Mesendoderm (in vitro differentiated cells): Measurements from ENCODE around the gene TDP1. TPM values are rescaled to one million over a fixed set of nuclear protein-coding genes. Genes with fewer than 3 reads are reported as not detected.

Experiments
- DNase-seq: peaks from one replicate; pipeline ENCODE4 v3.0.0; 2013
- H2AK5ac ChIP-seq: 2 replicates; pipeline ENCODE4 v1.6.1; 2013; ENCODE audit warnings: low read length, inconsistent platforms
- H2BK120ac ChIP-seq: 2 replicates; pipeline ENCODE4 v1.6.1; 2013; ENCODE audit warnings: low read depth, mild to moderate bottlenecking, low read length, moderate library complexity, mixed read lengths
- H2BK15ac ChIP-seq: replicated peaks from 2 replicates; pipeline ENCODE4 v1.6.1; 2013; ENCODE audit warnings: low read depth, mild to moderate bottlenecking, moderate library complexity
- H2BK5ac ChIP-seq: 2 replicates; pipeline ENCODE4 v1.6.1; 2013; ENCODE audit warnings: low read length, inconsistent platforms
- H3K18ac ChIP-seq: 2 replicates; pipeline ENCODE4 v1.6.1; 2013; ENCODE audit warnings: mild to moderate bottlenecking, low read length, mixed read lengths
- H3K23ac ChIP-seq: one replicate; pipeline ENCODE4 v1.6.1; 2013; ENCODE audit warnings: low read length
- H3K27ac ChIP-seq: 2 replicates; pipeline ENCODE4 v1.5.1; 2013; ENCODE audit warnings: low read depth, mild to moderate bottlenecking, inconsistent platforms, low read length, moderate library complexity
- H3K27me3 ChIP-seq: 2 replicates; pipeline ENCODE4 v1.6.1; 2013; ENCODE audit warnings: low read length, control low read depth, mild to moderate bottlenecking, inconsistent platforms; ENCODE audit not compliant: insufficient read depth, poor library complexity
- H3K36me3 ChIP-seq: 2 replicates; pipeline ENCODE4 v1.6.1; 2013; ENCODE audit warnings: low read length, inconsistent platforms; ENCODE audit not compliant: control insufficient read depth, insufficient read depth
- H3K4ac ChIP-seq: one replicate; pipeline ENCODE4 v1.6.1; 2013; ENCODE audit warnings: low read depth, mild to moderate bottlenecking, low read length, moderate library complexity
- H3K4me1 ChIP-seq: 2 replicates; pipeline ENCODE4 v1.6.1; 2013; ENCODE audit warnings: low read depth, low read length, inconsistent platforms; ENCODE audit not compliant: control insufficient read depth
- H3K4me2 ChIP-seq: 2 replicates; pipeline ENCODE4 v1.6.1; 2013; ENCODE audit warnings: low read length
- H3K4me3 ChIP-seq: 2 replicates; pipeline ENCODE4 v1.5.1; 2013; ENCODE audit warnings: mild to moderate bottlenecking, low read length
- H3K56ac ChIP-seq: one replicate; pipeline ENCODE4 v1.6.1; 2013; ENCODE audit warnings: low read length
- H3K79me1 ChIP-seq: 2 replicates; pipeline ENCODE4 v1.6.1; 2013; ENCODE audit warnings: low read length, inconsistent platforms
- H3K79me2 ChIP-seq: 2 replicates; pipeline ENCODE4 v1.6.1; 2013; ENCODE audit warnings: mild to moderate bottlenecking, low read length; ENCODE audit not compliant: control insufficient read depth, insufficient read depth
- H3K9ac ChIP-seq: 2 replicates; pipeline ENCODE4 v1.6.1; 2013; ENCODE audit warnings: low read length, inconsistent platforms
- H4K5ac ChIP-seq: one replicate; pipeline ENCODE4 v1.6.1; 2013; ENCODE audit warnings: low read length
- H4K8ac ChIP-seq: one replicate; pipeline ENCODE4 v1.6.1; 2013; ENCODE audit warnings: low read depth, mild to moderate bottlenecking, control low read depth, low read length, moderate library complexity
- WGBS: extraction: QIAGEN DNeasy Blood & Tissue Kit; methylation state at CpG from one replicate; pipeline ENCODE4 v1.1.7; 2013; ENCODE audit warnings: low lambda C conversion rate, missing lambda C conversion rate; ENCODE audit not compliant: insufficient coverage; ENCODE audit errors: extremely low coverage; 5-methylcytosine and 5-hydroxymethylcytosine counted together
- polyA plus RNA-seq, 2 experiments: library from polyadenylated mRNA; stranded (reverse); fragments of 200-250 nt; gene quantifications; one replicate each; pipeline ENCODE4 v1.2.3, GENCODE V29; 2013

Gene TDP1
- polyA plus RNA-seq (2013, experiment 1 of 2): 37.6 TPM
- 38.1 TPM for polyA plus RNA-seq (2013, experiment 2 of 2)

DNA sequence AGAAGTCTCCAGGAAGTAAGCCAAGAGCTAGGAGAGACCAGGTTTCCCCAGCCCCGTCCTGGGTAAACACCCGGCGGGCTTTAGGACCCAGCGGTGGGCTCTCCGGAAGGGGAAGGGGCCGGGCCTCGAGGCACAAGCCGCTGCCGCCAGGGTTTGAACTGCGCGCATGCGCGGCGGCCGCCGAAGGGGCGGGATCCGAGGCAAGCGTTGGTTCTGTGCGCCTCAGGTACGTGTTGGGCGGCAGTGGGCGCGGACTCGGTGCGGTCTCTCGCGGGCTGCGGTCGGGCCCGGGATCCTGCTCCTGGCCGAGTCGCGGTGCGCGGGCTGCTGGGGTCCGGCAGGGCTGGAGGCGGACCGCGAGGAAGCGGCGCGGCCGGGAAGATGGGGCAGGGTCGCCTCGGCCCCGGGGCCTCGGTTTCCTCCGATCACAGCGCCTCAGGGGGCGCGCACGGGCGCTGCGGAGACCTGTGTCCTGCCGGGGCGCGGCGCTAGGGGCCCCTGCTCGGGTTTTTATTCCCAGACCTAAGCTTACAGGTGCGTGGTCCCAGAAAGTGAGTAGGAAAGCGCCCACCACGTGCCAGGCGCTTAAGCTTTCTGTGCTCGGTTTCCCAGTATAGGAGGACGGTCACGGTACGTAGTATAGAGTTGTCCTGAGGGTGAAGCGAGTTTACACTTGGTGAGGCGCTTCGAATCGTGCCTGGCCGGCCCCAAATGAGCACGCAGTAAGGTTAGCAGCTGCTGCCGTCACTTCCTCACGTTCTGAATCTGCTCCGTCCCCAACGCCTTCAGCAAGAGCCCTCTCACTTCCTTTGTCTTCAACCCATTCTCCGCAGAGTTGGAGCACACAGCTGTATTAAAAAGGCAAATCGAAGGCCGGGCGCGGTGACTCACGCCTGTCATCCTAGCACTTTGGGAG is at the start of gene TDP1:
Gene TDP1 (plus strand): TSS at position 183 of the 916 bp plus-strand sequence. CDS start 7,188 bp downstream, outside the sequence.
- no peaks in the 10 kb centered on the region for H3K4me1 ChIP-seq
- WGBS: no CpG with 5 or more reads among the region's 84 CpGs
- H3K27ac ChIP-seq: peak within 1 kb of the TSS; percentile 80
- peak within 1 kb of the TSS; percentile 57 for H3K18ac ChIP-seq
- peak; percentile 99 for DNase-seq
- peak within 1 kb of the TSS; percentile 85 for H3K4me2 ChIP-seq
- H2AK5ac ChIP-seq: no peak within 1 kb of the TSS
- H3K23ac ChIP-seq: peak within 1 kb of the TSS; percentile 30
- no peaks in the 10 kb centered on the region for H3K36me3 ChIP-seq
- H3K56ac ChIP-seq: peak within 1 kb of the TSS; percentile 87
- peaks cover 12% of the 10 kb centered on the region for H3K79me2 ChIP-seq
- H3K79me1 ChIP-seq: peaks cover 9% of the 10 kb centered on the region
- H3K4me3 ChIP-seq: peak within 1 kb of the TSS; percentile 92
- H3K4ac ChIP-seq: peak within 1 kb of the TSS; percentile 17
- no peak within 1 kb of the TSS for H2BK120ac ChIP-seq
- no peak within 1 kb of the TSS for H4K5ac ChIP-seq
- H3K27me3 ChIP-seq: no peaks in the 10 kb centered on the region
- peak within 1 kb of the TSS; percentile 30 for H4K8ac ChIP-seq
- no peak within 1 kb of the TSS for H2BK5ac ChIP-seq
- H3K9ac ChIP-seq: peak within 1 kb of the TSS; percentile 84
- no peak within 1 kb of the TSS for H2BK15ac ChIP-seq

DNA sequence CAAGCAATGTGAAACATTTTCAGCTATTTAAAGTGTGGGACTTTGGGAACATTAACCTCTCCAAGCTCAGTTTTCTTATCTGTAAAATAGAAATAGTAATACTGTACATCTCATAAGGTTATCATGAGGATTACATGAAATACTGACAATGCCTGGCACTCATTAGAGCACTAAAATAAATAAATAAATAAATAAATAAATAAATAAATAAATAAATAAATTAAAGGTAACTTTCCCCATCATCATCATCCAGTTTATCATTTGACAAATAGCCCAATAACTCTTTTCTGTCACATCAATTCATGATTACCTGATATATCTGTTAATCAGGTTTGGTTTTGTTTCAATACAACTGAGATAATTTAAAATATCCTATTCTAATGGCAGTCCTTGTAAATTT is 49.7 kb upstream of the TDP1 start:
- H4K5ac ChIP-seq: no peak overlapping the region
- no peak overlapping the region for H2BK5ac ChIP-seq
- H3K4me2 ChIP-seq: no peak overlapping the region
- no peak overlapping the region for H3K27ac ChIP-seq
- H2AK5ac ChIP-seq: no peak overlapping the region
- no peak overlapping the region for H3K4me3 ChIP-seq
- no peak overlapping the region for H4K8ac ChIP-seq
- no peaks in the 10 kb centered on the region for H3K36me3 ChIP-seq
- H3K27me3 ChIP-seq: no peaks in the 10 kb centered on the region
- no peak for DNase-seq
- H3K18ac ChIP-seq: no peak overlapping the region
- H3K23ac ChIP-seq: no peak overlapping the region
- no peak overlapping the region for H3K9ac ChIP-seq
- no peak overlapping the region for H3K4ac ChIP-seq
- no peaks in the 10 kb centered on the region for H3K79me2 ChIP-seq
- H2BK120ac ChIP-seq: no peak overlapping the region
- H3K79me1 ChIP-seq: no peaks in the 10 kb centered on the region
- no peak overlapping the region for H2BK15ac ChIP-seq
- H3K4me1 ChIP-seq: no peaks in the 10 kb centered on the region
- H3K56ac ChIP-seq: no peak overlapping the region

DNA sequence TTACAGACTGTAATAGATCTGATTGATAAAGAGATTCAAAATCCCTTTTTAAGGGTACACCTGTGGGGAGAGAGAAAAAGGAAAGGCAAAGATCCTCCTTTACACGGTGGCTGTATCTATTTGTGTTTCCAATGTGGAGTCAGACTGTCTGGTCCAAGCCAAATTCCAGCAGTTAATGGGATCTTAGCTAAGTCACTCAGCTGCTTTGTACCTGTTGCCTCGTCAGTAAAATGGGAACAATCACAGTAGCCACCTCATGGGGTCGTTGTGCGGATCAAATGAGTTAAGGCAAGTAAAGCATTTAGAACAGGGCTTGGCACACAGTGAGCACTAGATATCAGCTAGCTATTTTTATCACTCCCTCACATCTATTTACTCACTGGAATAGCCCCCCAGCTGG is 48.1 kb upstream of the TDP1 start:
- H3K18ac ChIP-seq: no peak overlapping the region
- no CpG with 5 or more reads among the region's 4 CpGs for WGBS
- no peak overlapping the region for H3K4me2 ChIP-seq
- no peak overlapping the region for H3K27ac ChIP-seq
- H3K56ac ChIP-seq: no peak overlapping the region
- H3K4me1 ChIP-seq: no peaks in the 10 kb centered on the region
- no peaks in the 10 kb centered on the region for H3K27me3 ChIP-seq
- H3K79me1 ChIP-seq: no peaks in the 10 kb centered on the region
- H3K4ac ChIP-seq: no peak overlapping the region
- no peak overlapping the region for H2BK15ac ChIP-seq
- H3K9ac ChIP-seq: no peak overlapping the region
- no peak overlapping the region for H3K23ac ChIP-seq
- H3K79me2 ChIP-seq: no peaks in the 10 kb centered on the region
- H2BK120ac ChIP-seq: no peak overlapping the region
- no peak overlapping the region for H4K5ac ChIP-seq
- H4K8ac ChIP-seq: no peak overlapping the region
- peak; percentile 61 for DNase-seq
- no peaks in the 10 kb centered on the region for H3K36me3 ChIP-seq
- no peak overlapping the region for H2AK5ac ChIP-seq
- H3K4me3 ChIP-seq: no peak overlapping the region
- no peak overlapping the region for H2BK5ac ChIP-seq

DNA sequence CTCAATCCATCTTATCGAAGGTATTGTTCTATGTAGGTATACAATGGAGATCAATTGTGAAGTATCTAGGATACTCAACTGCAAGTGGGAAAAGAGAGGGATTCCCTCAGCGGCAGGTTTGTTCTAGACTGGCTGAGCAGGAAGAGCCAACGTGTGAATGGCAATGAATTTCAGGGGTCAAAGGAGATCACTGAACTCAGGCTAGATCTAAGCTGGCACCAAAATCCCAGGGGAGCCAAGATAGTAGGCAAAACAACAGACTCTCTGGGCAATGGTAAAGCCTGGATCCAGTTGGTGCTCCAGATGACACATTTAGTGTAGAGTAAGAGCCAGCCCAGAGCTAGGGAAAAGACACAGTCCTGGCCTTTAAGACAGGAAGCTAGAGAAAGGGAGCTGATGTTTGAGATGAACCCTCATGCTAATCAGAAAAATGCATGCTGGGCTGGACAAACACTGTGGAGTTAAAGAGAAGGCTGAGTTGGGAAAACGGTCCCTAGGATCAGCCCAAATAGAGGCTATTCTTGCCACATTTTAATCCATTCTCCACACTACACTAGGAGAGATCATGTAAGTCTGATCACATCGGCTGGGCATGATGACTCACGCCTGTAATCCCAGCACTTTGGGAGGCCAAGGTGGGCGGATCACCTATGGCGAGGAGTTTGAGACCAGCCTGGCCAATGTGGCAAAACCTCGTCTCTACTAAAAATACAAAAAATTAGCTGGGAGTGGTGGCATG is 46.8 kb upstream of the TDP1 start:
- no peak overlapping the region for H3K23ac ChIP-seq
- H3K4ac ChIP-seq: no peak overlapping the region
- no peak overlapping the region for H4K5ac ChIP-seq
- H2BK5ac ChIP-seq: no peak overlapping the region
- H2AK5ac ChIP-seq: no peak overlapping the region
- no peaks in the 10 kb centered on the region for H3K79me2 ChIP-seq
- H4K8ac ChIP-seq: no peak overlapping the region
- H3K4me1 ChIP-seq: no peaks in the 10 kb centered on the region
- no peak overlapping the region for H3K4me2 ChIP-seq
- no peak overlapping the region for H3K18ac ChIP-seq
- H2BK15ac ChIP-seq: no peak overlapping the region
- no peak overlapping the region for H3K9ac ChIP-seq
- H3K79me1 ChIP-seq: no peaks in the 10 kb centered on the region
- H3K4me3 ChIP-seq: no peak overlapping the region
- peak; percentile 10 for DNase-seq
- no peak overlapping the region for H2BK120ac ChIP-seq
- no peak overlapping the region for H3K27ac ChIP-seq
- H3K36me3 ChIP-seq: no peaks in the 10 kb centered on the region
- no peaks in the 10 kb centered on the region for H3K27me3 ChIP-seq
- H3K56ac ChIP-seq: no peak overlapping the region
- WGBS: no CpG with 5 or more reads among the region's 9 CpGs

DNA sequence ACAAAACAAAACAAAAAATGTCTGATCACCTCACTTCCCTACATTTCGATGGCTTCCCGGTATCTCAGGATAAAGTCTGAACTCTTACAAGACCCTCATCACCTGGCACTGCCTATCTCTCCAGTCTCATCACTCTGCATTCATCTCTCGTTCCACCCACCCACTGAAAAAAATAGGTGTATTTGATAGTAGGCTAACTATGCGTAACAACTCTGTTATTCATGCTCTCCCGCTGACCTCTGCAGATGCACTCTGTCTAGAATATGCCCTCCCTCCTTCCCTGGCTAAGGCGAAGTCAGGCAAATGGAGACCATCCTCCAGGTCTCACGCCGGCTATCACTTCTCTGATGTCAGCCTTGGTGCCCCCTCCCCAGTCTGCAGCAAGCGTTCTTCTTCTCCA is 46.1 kb upstream of the TDP1 start:
- H3K27me3 ChIP-seq: no peaks in the 10 kb centered on the region
- no peaks in the 10 kb centered on the region for H3K36me3 ChIP-seq
- no peak overlapping the region for H3K9ac ChIP-seq
- no CpG with 5 or more reads among the region's 9 CpGs for WGBS
- no peak overlapping the region for H3K18ac ChIP-seq
- H3K23ac ChIP-seq: no peak overlapping the region
- H2AK5ac ChIP-seq: no peak overlapping the region
- H3K4ac ChIP-seq: no peak overlapping the region
- no peak overlapping the region for H4K8ac ChIP-seq
- H3K4me1 ChIP-seq: no peaks in the 10 kb centered on the region
- no peak overlapping the region for H2BK120ac ChIP-seq
- no peak for DNase-seq
- no peak overlapping the region for H2BK15ac ChIP-seq
- no peak overlapping the region for H3K56ac ChIP-seq
- H4K5ac ChIP-seq: no peak overlapping the region
- no peak overlapping the region for H3K27ac ChIP-seq
- H2BK5ac ChIP-seq: no peak overlapping the region
- no peak overlapping the region for H3K4me2 ChIP-seq
- no peak overlapping the region for H3K4me3 ChIP-seq
- no peaks in the 10 kb centered on the region for H3K79me2 ChIP-seq
- H3K79me1 ChIP-seq: no peaks in the 10 kb centered on the region
